Caco-2 (cell line): Measurements from ENCODE around the gene PRLR. TPM values are rescaled to one million over a fixed set of nuclear protein-coding genes. Genes with fewer than 3 reads are reported as not detected.

ENCODE experiments used
- BruUV-seq: library from RNA; stranded (reverse); fragments of 400-500 nt; replicated peaks from 2 replicates; lab custom pipeline; 2021; lab: Mats Ljungman, UMichigan
- CTCF ChIA-PET: fragments of 300-600 bp; sonication (Branson Sonifier 250); formaldehyde crosslinking; loops from one replicate; lab custom pipeline; 2022; ENCODE audit warnings: antibody characterized with exemption; lab: Charles Lee
- POLR2A ChIA-PET: fragments of 300-600 bp; sonication (Branson Sonifier 250); formaldehyde crosslinking; loops from one replicate; lab custom pipeline; 2022; ENCODE audit warnings: antibody characterized with exemption; lab: Charles Lee
- DNase-seq, 2 experiments: peaks; one replicate each; pipeline versions ENCODE4 v3.0.0 to v3.0.0-alpha.2; 2020 to 2022
- H3K27me3 ChIP-seq: replicated peaks from 2 replicates; pipeline ENCODE4 v1.6.0; 2011; ENCODE audit warnings: low read length; ENCODE audit not compliant: control insufficient read depth, insufficient read depth
- H3K36me3 ChIP-seq: 2 replicates; pipeline ENCODE4 v1.5.1; 2011; ENCODE audit warnings: low read length; ENCODE audit not compliant: control insufficient read depth, insufficient read depth
- H3K4me1 ChIP-seq: fragments of 250-450 bp; sonication (Bioruptor Pico); 2 replicates; pipeline ENCODE4 v1.5.1; 2020; ENCODE audit warnings: mild to moderate bottlenecking
- H3K4me3 ChIP-seq: 2 replicates; pipeline ENCODE4 v1.5.1; 2011; ENCODE audit warnings: low read depth, mild to moderate bottlenecking, control low read depth, low read length
- H3K9me3 ChIP-seq: fragments of 250-450 bp; sonication (Bioruptor Pico); 2 replicates; pipeline ENCODE4 v1.5.1; 2020; ENCODE audit warnings: mild to moderate bottlenecking, moderate library complexity
- H3K27ac Mint-ChIP-seq: one replicate; pipeline ENCODE4 v1.8.0; 2022; ENCODE audit warnings: mixed read lengths; ENCODE audit not compliant: unreplicated experiment
- H3K27me3 Mint-ChIP-seq: one replicate; pipeline ENCODE4 v1.8.0; 2022; ENCODE audit warnings: mixed read lengths; ENCODE audit not compliant: insufficient read depth, unreplicated experiment
- H3K36me3 Mint-ChIP-seq: one replicate; pipeline ENCODE4 v1.8.0; 2022; ENCODE audit warnings: mild to moderate bottlenecking, mixed read lengths; ENCODE audit not compliant: insufficient read depth, unreplicated experiment
- H3K4me1 Mint-ChIP-seq: one replicate; pipeline ENCODE4 v1.8.0; 2022; ENCODE audit warnings: low read depth, mixed read lengths; ENCODE audit not compliant: unreplicated experiment
- H3K4me3 Mint-ChIP-seq: one replicate; pipeline ENCODE4 v1.8.0; 2022; ENCODE audit warnings: mild to moderate bottlenecking, moderate library complexity, mixed read lengths; ENCODE audit not compliant: unreplicated experiment
- H3K9me3 Mint-ChIP-seq: one replicate; pipeline ENCODE4 v1.8.0; 2022; ENCODE audit warnings: mixed read lengths; ENCODE audit not compliant: unreplicated experiment
- CTCF ChIP-seq, 2 experiments: fragments of 200-600 bp in 1 of 2; IDR thresholded peaks; 1 replicate in 1 of 2; 2 replicates in 1 of 2; pipeline versions ENCODE4 v1.5.1 to v1.8.0; 2011 to 2022; ENCODE audit warnings: antibody characterized with exemption in 1 of 2, control low read depth in 1 of 2, inconsistent platforms in 1 of 2, low read depth in 1 of 2, low read length in 1 of 2, mild to moderate bottlenecking in 1 of 2, moderate library complexity in 1 of 2; ENCODE audit not compliant: insufficient read depth in 1 of 2, severe bottlenecking in 1 of 2, unreplicated experiment in 1 of 2
- intact Hi-C: fragments of 100-400 bp; cut with micrococcal nuclease; formaldehyde crosslinking; loops from one replicate; pipeline ENCODE4 v1.10.0; 2022; ENCODE audit not compliant: unreplicated experiment
- total RNA-seq: library from RNA; stranded (reverse); gene quantifications from 2 replicates; pipeline ENCODE4 v1.2.3, GENCODE V29; 2022

PRLR gene
- total RNA-seq, 1 experiment from 2014 or later, result 2.3 TPM

DNA sequence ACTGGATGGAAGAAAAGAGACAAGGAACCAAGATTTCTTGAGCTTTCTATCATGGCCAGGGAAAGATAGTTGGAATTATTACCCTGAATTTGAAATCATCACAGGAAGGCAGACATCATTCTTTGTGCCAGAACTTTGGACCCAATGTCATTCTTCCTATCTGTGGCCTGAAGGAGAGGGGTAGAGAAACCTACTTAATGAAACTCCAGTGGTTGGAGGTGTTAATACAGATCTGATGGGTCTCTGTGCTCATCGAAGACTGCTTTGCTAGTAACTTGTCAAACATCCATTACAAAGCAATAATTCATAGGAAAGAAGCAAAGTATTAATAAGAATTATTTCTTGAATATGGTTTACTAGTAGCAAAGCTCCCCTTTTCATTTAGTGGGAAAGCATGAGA, 26.9 kb downstream of the PRLR start:
- H3K36me3 ChIP-seq, result no peaks in the 10 kb centered on the region
- TF ChIP-seq CTCF (IDR thresholded peaks at IDR 0.05; ENCODE audit: insufficient read depth in 1 of 2, low read depth in 1 of 2, low read length in 1 of 2, severe bottlenecking in 1 of 2, unreplicated experiment in 1 of 2), result no peak
- Mint-ChIP-seq H3K27me3 (peaks cover 2% of the 10 kb centered on the region), H3K36me3 (no peaks in the 10 kb centered on the region), H3K27ac (no peak overlapping the region), H3K4me3 (no peak overlapping the region), H3K9me3 (no peaks in the 10 kb centered on the region), H3K4me1 (no peaks in the 10 kb centered on the region)
- H3K27me3 ChIP-seq, result no peaks in the 10 kb centered on the region
- no peaks in the 10 kb centered on the region for H3K4me1 ChIP-seq
- intact Hi-C loops, result no loop called here
- no peaks in the 10 kb centered on the region for H3K9me3 ChIP-seq
- DNase-seq, result no peak
- no peak overlapping the region for H3K4me3 ChIP-seq
- CTCF ChIA-PET, result no interaction called here
- no TSS peak for BruUV-seq
- POLR2A ChIA-PET, result no interaction called here

GRCh38 chr5:35202319-35203111, 27.8 kb downstream of the PRLR start:
- intact Hi-C loops, result loop anchor here (1.0 kb wide), 1 partner anchor 113 kb away; no protein-coding TSS in a partner anchor
- no peaks in the 10 kb centered on the region for H3K4me1 ChIP-seq
- H3K9me3 Mint-ChIP-seq, result no peaks in the 10 kb centered on the region
- H3K36me3 Mint-ChIP-seq, result no peaks in the 10 kb centered on the region
- ChIA-PET POLR2A (no interaction called here), CTCF (no interaction called here)
- H3K4me3 Mint-ChIP-seq, result no peak overlapping the region
- no peak overlapping the region for H3K4me3 ChIP-seq
- no peaks in the 10 kb centered on the region for H3K27me3 ChIP-seq
- H3K9me3 ChIP-seq, result no peaks in the 10 kb centered on the region
- peaks cover 2% of the 10 kb centered on the region for H3K27me3 Mint-ChIP-seq
- H3K4me1 Mint-ChIP-seq, result no peaks in the 10 kb centered on the region
- BruUV-seq, result no TSS peak
- peak; percentile 68 to 70 for TF ChIP-seq CTCF (IDR thresholded peaks at IDR 0.05; ENCODE audit: insufficient read depth in 1 of 2, low read depth in 1 of 2, low read length in 1 of 2, severe bottlenecking in 1 of 2, unreplicated experiment in 1 of 2)
- peak; percentile 70 to 74 for DNase-seq
- no peaks in the 10 kb centered on the region for H3K36me3 ChIP-seq
- H3K27ac Mint-ChIP-seq, result no peak overlapping the region

DNA sequence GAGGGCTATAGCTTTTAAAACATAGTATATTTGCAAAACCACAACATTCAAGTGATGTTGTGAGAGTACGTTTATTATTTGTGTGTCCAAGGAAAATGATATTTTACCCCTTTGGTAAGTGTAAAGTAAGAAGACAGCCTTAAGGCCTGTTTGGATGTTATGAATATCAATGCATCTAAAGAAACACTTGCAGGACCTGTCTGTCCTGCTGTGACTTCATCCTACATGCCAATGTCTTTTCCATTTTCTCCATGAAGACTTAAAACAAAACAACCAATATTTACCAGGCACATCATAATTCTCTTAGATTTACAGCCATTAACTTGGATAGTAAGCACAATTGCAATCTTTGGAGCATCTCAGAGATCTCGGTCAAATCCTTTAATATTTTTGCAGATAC, 29.0 kb downstream of the PRLR start:
- intact Hi-C loops, result no loop called here
- no TSS peak for BruUV-seq
- Histone ChIP-seq H3K36me3 (no peaks in the 10 kb centered on the region), H3K27me3 (no peaks in the 10 kb centered on the region), H3K4me3 (no peak overlapping the region), H3K4me1 (no peaks in the 10 kb centered on the region), H3K9me3 (no peaks in the 10 kb centered on the region)
- Mint-ChIP-seq H3K27me3 (peaks cover 2% of the 10 kb centered on the region), H3K27ac (no peak overlapping the region), H3K36me3 (no peaks in the 10 kb centered on the region), H3K4me3 (no peak overlapping the region), H3K4me1 (no peaks in the 10 kb centered on the region), H3K9me3 (no peaks in the 10 kb centered on the region)
- DNase-seq, result no peak
- ChIA-PET POLR2A (no interaction called here), CTCF (no interaction called here)
- no peak for TF ChIP-seq CTCF (IDR thresholded peaks at IDR 0.05; ENCODE audit: insufficient read depth in 1 of 2, low read depth in 1 of 2, low read length in 1 of 2, severe bottlenecking in 1 of 2, unreplicated experiment in 1 of 2)
